ENCODE data around the gene DCHS2. TPM values are rescaled to one million over a fixed set of nuclear protein-coding genes. Genes with fewer than 3 reads are reported as not detected.

The DCHS2 gene
- total and polyA plus RNA-seq, 10 of the 15 experiments (the other 5 are each of a cell fraction or from before 2014, with no cell fraction given) = 0.01 to 0.31 (median 0.06) TPM; not detected in 3

GRCh38 chr4:154414796-154415195, 76.8 kb downstream of the DCHS2 start (continued):
- no peak for TF ChIP-seq GATAD2B (conservative IDR thresholded peaks at IDR 0.05; ENCODE audit: low read depth)
- no peak for TF ChIP-seq HDAC6 (IDR thresholded peaks at IDR 0.05; ENCODE audit: unreplicated experiment)
- no peak for TF ChIP-seq SMC3 (IDR thresholded peaks at IDR 0.05; ENCODE audit: borderline replicate concordance, low read length)
- no peak for TF ChIP-seq CBFB (IDR thresholded peaks at IDR 0.05; ENCODE audit: low read depth)
- no peak for TF ChIP-seq ZSCAN29 (IDR thresholded peaks at IDR 0.05)
- TF ChIP-seq ZBED1 (IDR thresholded peaks at IDR 0.05; ENCODE audit: borderline replicate concordance) = no peak
- TF ChIP-seq IKZF1 (conservative IDR thresholded peaks at IDR 0.05) = no peak
- TF ChIP-seq SKIL (IDR thresholded peaks at IDR 0.05; ENCODE audit: low read depth, poor library complexity, severe bottlenecking) = no peak
- TF ChIP-seq KDM1A (IDR thresholded peaks at IDR 0.05; ENCODE audit: borderline replicate concordance) = no peak
- TF ChIP-seq IKZF2 (IDR thresholded peaks at IDR 0.05) = no peak
- no peak for TF ChIP-seq RELB (IDR thresholded peaks at IDR 0.05; ENCODE audit: low read depth)
- TF ChIP-seq E2F4 (IDR thresholded peaks at IDR 0.05; ENCODE audit: low read depth, low read length) = no peak

All from GM12878 (cell line).